Panc1 (cell line): ENCODE results near the gene NXPH2.

Experiments used
- POLR2AphosphoS5 ChIP-seq: IDR thresholded peaks from 2 replicates; pipeline ENCODE4 v1.6.1; 2012; ENCODE audit warnings: mild to moderate bottlenecking, low read depth, low read length, moderate library complexity
- TCF7L2 ChIP-seq: IDR thresholded peaks from 2 replicates; pipeline ENCODE4 v1.6.1; 2011; ENCODE audit warnings: mild to moderate bottlenecking, low read depth, low read length, inconsistent platforms
- TF ChIP-seq, protein P1 (sequence below): fragments of 450-650 bp; IDR thresholded peaks from 2 replicates; pipeline ENCODE4 v1.5.1; 2017; ENCODE audit warnings: mild to moderate bottlenecking
- TF ChIP-seq, protein P2 (sequence below), 2 experiments: IDR thresholded peaks; 2 replicates each; pipeline ENCODE4 v1.6.1; 2011 to 2012; ENCODE audit warnings: low read depth in 2 of 2, control low read depth in 1 of 2, low read length in 1 of 2, mild to moderate bottlenecking in 1 of 2, moderate library complexity in 1 of 2; ENCODE audit not compliant: insufficient read depth in 1 of 2

DNA sequence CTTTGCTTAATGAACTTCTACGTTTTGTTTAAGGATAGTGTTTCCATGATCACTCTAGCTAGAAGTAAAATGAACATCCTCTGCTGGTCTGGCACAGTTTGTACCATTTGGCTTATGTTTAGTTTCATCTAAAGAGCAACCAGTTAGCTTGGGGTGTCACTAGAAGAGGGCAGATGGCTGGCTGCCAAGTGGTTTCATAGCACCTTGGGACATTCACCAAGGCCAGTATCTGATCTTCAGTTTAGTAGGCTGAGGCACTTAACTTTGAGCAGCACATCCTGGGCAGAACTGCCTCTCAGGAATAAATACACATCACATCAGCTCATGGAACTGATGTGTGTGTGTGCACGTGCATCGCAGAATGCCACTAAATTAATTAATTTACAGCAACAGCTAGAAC, 68.4 kb downstream of the NXPH2 start:
- TF ChIP-seq POLR2AphosphoS5 (no peak), TCF7L2 (no peak)
- TF ChIP-seq, protein P1, sequence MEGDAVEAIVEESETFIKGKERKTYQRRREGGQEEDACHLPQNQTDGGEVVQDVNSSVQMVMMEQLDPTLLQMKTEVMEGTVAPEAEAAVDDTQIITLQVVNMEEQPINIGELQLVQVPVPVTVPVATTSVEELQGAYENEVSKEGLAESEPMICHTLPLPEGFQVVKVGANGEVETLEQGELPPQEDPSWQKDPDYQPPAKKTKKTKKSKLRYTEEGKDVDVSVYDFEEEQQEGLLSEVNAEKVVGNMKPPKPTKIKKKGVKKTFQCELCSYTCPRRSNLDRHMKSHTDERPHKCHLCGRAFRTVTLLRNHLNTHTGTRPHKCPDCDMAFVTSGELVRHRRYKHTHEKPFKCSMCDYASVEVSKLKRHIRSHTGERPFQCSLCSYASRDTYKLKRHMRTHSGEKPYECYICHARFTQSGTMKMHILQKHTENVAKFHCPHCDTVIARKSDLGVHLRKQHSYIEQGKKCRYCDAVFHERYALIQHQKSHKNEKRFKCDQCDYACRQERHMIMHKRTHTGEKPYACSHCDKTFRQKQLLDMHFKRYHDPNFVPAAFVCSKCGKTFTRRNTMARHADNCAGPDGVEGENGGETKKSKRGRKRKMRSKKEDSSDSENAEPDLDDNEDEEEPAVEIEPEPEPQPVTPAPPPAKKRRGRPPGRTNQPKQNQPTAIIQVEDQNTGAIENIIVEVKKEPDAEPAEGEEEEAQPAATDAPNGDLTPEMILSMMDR, result no peak
- TF ChIP-seq, protein P2, sequence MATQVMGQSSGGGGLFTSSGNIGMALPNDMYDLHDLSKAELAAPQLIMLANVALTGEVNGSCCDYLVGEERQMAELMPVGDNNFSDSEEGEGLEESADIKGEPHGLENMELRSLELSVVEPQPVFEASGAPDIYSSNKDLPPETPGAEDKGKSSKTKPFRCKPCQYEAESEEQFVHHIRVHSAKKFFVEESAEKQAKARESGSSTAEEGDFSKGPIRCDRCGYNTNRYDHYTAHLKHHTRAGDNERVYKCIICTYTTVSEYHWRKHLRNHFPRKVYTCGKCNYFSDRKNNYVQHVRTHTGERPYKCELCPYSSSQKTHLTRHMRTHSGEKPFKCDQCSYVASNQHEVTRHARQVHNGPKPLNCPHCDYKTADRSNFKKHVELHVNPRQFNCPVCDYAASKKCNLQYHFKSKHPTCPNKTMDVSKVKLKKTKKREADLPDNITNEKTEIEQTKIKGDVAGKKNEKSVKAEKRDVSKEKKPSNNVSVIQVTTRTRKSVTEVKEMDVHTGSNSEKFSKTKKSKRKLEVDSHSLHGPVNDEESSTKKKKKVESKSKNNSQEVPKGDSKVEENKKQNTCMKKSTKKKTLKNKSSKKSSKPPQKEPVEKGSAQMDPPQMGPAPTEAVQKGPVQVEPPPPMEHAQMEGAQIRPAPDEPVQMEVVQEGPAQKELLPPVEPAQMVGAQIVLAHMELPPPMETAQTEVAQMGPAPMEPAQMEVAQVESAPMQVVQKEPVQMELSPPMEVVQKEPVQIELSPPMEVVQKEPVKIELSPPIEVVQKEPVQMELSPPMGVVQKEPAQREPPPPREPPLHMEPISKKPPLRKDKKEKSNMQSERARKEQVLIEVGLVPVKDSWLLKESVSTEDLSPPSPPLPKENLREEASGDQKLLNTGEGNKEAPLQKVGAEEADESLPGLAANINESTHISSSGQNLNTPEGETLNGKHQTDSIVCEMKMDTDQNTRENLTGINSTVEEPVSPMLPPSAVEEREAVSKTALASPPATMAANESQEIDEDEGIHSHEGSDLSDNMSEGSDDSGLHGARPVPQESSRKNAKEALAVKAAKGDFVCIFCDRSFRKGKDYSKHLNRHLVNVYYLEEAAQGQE (IDR thresholded peaks at IDR 0.05; ENCODE audit: insufficient read depth in 1 of 2, low read depth in 2 of 2, low read length in 1 of 2), result no peak
